Neural crest cell (in vitro differentiated cells): ENCODE data around the gene TEAD3. TPM values are rescaled to one million over a fixed set of nuclear protein-coding genes. Genes with fewer than 3 reads are reported as not detected.

ENCODE experiments used
- DNase-seq: peaks from one replicate; pipeline ENCODE4 v3.0.0; 2021; ENCODE audit warnings: low read depth, mixed read lengths, low spot score
- H3K27ac Mint-ChIP-seq: one replicate; pipeline ENCODE4 v1.8.0; 2021; ENCODE audit warnings: mild to moderate bottlenecking, mixed read lengths; ENCODE audit not compliant: unreplicated experiment
- H3K27me3 Mint-ChIP-seq: 2 replicates; pipeline ENCODE4 v1.8.0; 2021; ENCODE audit warnings: low read depth, mild to moderate bottlenecking, mixed read lengths
- H3K36me3 Mint-ChIP-seq: 2 replicates; pipeline ENCODE4 v1.8.0; 2021; ENCODE audit warnings: low read depth, mild to moderate bottlenecking, mixed read lengths
- H3K4me1 Mint-ChIP-seq: 2 replicates; pipeline ENCODE4 v1.8.0; 2021; ENCODE audit warnings: mixed read lengths
- H3K4me3 Mint-ChIP-seq: one replicate; pipeline ENCODE4 v1.8.0; 2021; ENCODE audit warnings: mild to moderate bottlenecking, mixed read lengths
- H3K9me3 Mint-ChIP-seq: 2 replicates; pipeline ENCODE4 v1.8.0; 2021; ENCODE audit warnings: mixed read lengths
- total RNA-seq: library from RNA; stranded (reverse); gene quantifications from 2 replicates; pipeline ENCODE4 v1.2.1, GENCODE V29; 2021
- TF ChIP-seq, protein P1 (sequence below): fragments of 200-600 bp; sonication (generic); conservative IDR thresholded peaks from 2 replicates; pipeline ENCODE4 v1.5.0; 2021; ENCODE audit warnings: antibody characterized with exemption, mild to moderate bottlenecking

TEAD3 gene
- total RNA-seq, 1 donor from 2014 or later = 19.2 TPM

DNA sequence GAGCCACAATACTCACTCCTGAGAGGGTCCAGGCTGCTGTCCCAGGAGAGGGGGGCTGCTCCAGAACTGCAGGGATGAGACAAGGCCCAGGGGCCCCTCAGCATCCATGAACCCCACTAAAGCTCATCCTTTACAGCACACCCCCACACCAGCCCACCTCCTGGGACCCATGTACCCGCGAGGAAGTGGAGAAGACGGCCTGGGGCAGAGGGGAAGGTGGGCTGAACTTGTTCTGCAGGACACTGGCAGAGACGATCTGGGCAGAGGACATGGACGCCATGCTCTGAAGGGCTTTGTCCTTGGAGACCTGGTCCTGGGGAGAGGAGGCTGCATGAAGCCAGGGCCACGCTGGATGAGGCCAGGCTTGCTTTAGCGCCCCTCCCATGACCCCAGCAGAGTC, 18.6 kb downstream of the TEAD3 start:
- TF ChIP-seq, protein P1, sequence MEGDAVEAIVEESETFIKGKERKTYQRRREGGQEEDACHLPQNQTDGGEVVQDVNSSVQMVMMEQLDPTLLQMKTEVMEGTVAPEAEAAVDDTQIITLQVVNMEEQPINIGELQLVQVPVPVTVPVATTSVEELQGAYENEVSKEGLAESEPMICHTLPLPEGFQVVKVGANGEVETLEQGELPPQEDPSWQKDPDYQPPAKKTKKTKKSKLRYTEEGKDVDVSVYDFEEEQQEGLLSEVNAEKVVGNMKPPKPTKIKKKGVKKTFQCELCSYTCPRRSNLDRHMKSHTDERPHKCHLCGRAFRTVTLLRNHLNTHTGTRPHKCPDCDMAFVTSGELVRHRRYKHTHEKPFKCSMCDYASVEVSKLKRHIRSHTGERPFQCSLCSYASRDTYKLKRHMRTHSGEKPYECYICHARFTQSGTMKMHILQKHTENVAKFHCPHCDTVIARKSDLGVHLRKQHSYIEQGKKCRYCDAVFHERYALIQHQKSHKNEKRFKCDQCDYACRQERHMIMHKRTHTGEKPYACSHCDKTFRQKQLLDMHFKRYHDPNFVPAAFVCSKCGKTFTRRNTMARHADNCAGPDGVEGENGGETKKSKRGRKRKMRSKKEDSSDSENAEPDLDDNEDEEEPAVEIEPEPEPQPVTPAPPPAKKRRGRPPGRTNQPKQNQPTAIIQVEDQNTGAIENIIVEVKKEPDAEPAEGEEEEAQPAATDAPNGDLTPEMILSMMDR = no peak
- Mint-ChIP-seq H3K9me3 (no peaks in the 10 kb centered on the region), H3K36me3 (no peaks in the 10 kb centered on the region), H3K27me3 (peaks cover 9% of the 10 kb centered on the region), H3K27ac (no peak overlapping the region), H3K4me1 (peaks cover 26% of the 10 kb centered on the region), H3K4me3 (peak overlapping the region; percentile 23)
- no peak for DNase-seq

DNA sequence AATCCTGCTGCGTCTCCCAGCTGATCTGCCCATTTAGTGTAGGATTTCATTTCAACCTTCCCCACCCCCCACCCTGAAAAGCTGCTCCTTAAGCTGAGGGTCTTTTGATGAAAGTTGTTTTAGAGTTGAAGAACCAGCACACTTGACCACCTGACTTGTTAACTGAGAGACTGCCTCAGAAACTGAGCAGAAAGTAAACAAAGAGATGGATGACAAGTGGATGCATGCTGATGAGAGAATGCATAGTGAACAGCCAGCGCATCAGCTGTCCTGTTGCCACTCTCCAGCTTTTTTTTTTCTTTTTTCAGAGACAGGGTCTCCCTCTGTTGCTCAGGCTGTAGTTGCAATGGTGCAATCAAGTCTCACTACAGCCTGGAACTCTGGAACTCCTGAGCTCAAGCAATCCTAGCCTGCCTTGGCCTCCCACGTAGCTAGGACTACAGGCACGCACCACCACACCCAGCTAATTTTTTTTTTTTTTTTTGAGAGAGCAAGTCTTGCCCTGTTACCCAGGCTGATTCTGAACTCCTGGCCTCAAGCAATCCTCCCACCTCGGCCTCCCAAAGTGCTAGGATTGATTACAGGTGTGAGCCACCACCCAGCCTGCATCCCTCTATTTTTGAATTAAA, 19.2 kb downstream of the TEAD3 start:
- Mint-ChIP-seq H3K36me3 (no peaks in the 10 kb centered on the region), H3K4me1 (peaks cover 26% of the 10 kb centered on the region), H3K4me3 (peak overlapping the region; percentile 73), H3K9me3 (no peaks in the 10 kb centered on the region), H3K27me3 (peaks cover 9% of the 10 kb centered on the region), H3K27ac (no peak overlapping the region)
- TF ChIP-seq, protein P1 = no peak
- no peak for DNase-seq

DNA sequence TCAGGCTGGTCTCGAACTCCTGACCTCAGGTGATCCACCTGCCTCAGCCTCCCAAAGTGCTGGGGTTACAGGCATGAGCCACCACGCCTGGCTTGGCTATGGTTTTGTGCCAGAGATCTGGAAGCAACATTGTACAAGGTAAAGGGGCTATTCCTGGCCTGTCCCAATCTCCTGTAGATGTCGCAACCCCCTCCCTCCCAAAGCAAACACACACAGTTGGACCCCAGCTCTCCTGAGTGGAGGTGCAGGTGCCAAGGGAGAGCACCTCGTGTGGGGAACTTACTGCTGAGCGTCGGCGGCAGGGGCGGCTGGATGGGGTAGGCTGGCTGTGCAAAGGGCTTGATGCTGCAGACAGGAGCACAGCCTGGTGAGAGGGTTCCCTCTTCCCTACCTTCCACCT, 19.9 kb downstream of the TEAD3 start:
- Mint-ChIP-seq H3K4me1 (peaks cover 32% of the 10 kb centered on the region), H3K4me3 (no peak overlapping the region), H3K27ac (no peak overlapping the region), H3K36me3 (peaks cover 5% of the 10 kb centered on the region), H3K9me3 (no peaks in the 10 kb centered on the region), H3K27me3 (peaks cover 9% of the 10 kb centered on the region)
- TF ChIP-seq, protein P1 = no peak
- no peak for DNase-seq

DNA sequence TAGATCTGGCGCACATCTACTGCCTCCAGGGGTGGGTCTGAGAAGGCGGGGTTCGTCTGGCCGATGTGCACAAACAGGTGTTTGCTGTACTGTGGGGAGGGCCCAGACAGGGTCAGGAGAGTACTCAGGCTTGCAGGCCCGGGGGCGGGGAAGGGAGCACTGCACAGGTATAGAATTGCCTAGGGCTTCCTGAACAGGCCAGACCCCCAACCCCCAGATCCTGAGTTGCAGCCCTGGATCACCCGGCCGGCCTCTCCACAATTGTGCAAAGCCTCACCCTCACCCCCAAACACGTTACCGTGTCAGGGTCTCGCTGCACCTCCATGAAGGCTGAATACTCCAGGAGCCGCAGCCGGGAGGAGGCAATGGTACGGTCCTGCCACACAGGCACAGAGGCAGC, 20.9 kb downstream of the TEAD3 start:
- Mint-ChIP-seq H3K4me3 (peak overlapping the region; percentile 79), H3K36me3 (peaks cover 5% of the 10 kb centered on the region), H3K27me3 (peaks cover 9% of the 10 kb centered on the region), H3K4me1 (peaks cover 35% of the 10 kb centered on the region), H3K27ac (no peak overlapping the region), H3K9me3 (no peaks in the 10 kb centered on the region)
- TF ChIP-seq, protein P1 = no peak
- no peak for DNase-seq

DNA sequence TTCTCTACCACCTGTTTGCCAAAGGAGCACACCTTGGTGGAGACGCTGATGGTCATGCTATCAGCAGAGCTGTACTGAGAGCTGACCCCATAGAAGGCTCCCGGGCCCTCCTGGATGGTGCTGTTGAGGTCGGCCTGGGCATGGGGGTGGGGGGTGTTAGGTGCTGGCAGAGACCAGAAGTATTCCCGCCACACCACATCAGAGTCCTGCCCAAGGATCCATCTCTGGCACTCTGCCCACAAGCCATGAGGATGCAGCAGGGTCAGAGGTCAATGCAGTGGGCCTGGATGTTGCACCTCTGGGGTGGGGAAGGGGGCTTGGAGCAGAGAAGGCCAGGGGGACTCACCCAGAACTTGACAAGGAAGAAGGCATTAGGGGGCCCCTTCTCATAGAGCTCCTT, 21.3 kb downstream of the TEAD3 start:
- Mint-ChIP-seq H3K27ac (no peak overlapping the region), H3K4me1 (peaks cover 35% of the 10 kb centered on the region), H3K4me3 (peak overlapping the region; percentile 79), H3K36me3 (peaks cover 8% of the 10 kb centered on the region), H3K9me3 (no peaks in the 10 kb centered on the region), H3K27me3 (peaks cover 11% of the 10 kb centered on the region)
- TF ChIP-seq, protein P1 = no peak
- no peak for DNase-seq
